ENCODE measurements around the gene PCDHGB7.

The PCDHGB7 gene

GRCh38 chr5:141419074-141419880 is 1.8 kb downstream of the PCDHGB7 start:
- Histone ChIP-seq H3K27me3 (peaks cover 100% of the 10 kb centered on the region), H3K27ac (no peak overlapping the region)
- no peak for TF ChIP-seq CTCF (IDR thresholded peaks at IDR 0.05)

GRCh38 chr5:141420855-141421488 is 3.5 kb downstream of the PCDHGB7 start, which contains the start of gene PCDHGA11:
Gene PCDHGA11 (plus strand): TSS chr5:141421051. CDS start chr5:141421228, 177 bp downstream.
- TF ChIP-seq CTCF (IDR thresholded peaks at IDR 0.05): peak; percentile 69
- H3K4me1 ChIP-seq (ENCODE audit: control insufficient read depth in 1 of 2, insufficient read depth in 1 of 2, low read depth in 1 of 2, low read length in 1 of 2): peaks cover 17% of the 10 kb centered on the region in 2 experiments
- no peaks in the 10 kb centered on the region for H3K36me3 ChIP-seq
- peak within 1 kb of the TSS; percentile 56 for H3K4me3 ChIP-seq (ENCODE audit: low read depth in 1 of 2, low read length in 1 of 2)
- H3K27ac ChIP-seq: no peak within 1 kb of the TSS
- peaks cover 8% of the 10 kb centered on the region for H3K9me3 ChIP-seq
- H3K27me3 ChIP-seq: peaks cover 100% of the 10 kb centered on the region

More at GRCh38 chr5:141419074-141419880, 1.8 kb downstream of the PCDHGB7 start:
- peaks cover 17% of the 10 kb centered on the region in 2 experiments for H3K4me1 ChIP-seq (ENCODE audit: control insufficient read depth in 1 of 2, insufficient read depth in 1 of 2, low read depth in 1 of 2, low read length in 1 of 2)
- no peak overlapping the region for H3K4me3 ChIP-seq (ENCODE audit: low read depth in 1 of 2, low read length in 1 of 2)
- H3K9me3 ChIP-seq: peaks cover 8% of the 10 kb centered on the region
- H3K36me3 ChIP-seq: no peaks in the 10 kb centered on the region

- no peak for TF ChIP-seq CTCF (IDR thresholded peaks at IDR 0.05)
- Histone ChIP-seq H3K9me3 (peaks cover 8% of the 10 kb centered on the region), H3K36me3 (no peaks in the 10 kb centered on the region), H3K4me1 (ENCODE audit: control insufficient read depth in 1 of 2, insufficient read depth in 1 of 2, low read depth in 1 of 2, low read length in 1 of 2) (peaks cover 17% of the 10 kb centered on the region in 2 experiments), H3K27me3 (peaks cover 100% of the 10 kb centered on the region), H3K4me3 (ENCODE audit: low read depth in 1 of 2, low read length in 1 of 2) (peak overlapping the region; percentile 56), H3K27ac (no peak overlapping the region)
Measured at GRCh38 chr5:141421489-141421855, 4.0 kb downstream of the PCDHGB7 start.

- TF ChIP-seq CTCF (IDR thresholded peaks at IDR 0.05): no peak
- H3K36me3 ChIP-seq: no peaks in the 10 kb centered on the region
- peaks cover 100% of the 10 kb centered on the region for H3K27me3 ChIP-seq
- H3K4me3 ChIP-seq (ENCODE audit: low read depth in 1 of 2, low read length in 1 of 2): no peak overlapping the region
- no peak overlapping the region for H3K27ac ChIP-seq
- peaks cover 11 to 12% of the 10 kb centered on the region in 2 experiments for H3K4me1 ChIP-seq (ENCODE audit: control insufficient read depth in 1 of 2, insufficient read depth in 1 of 2, low read depth in 1 of 2, low read length in 1 of 2)
- H3K9me3 ChIP-seq: peaks cover 8% of the 10 kb centered on the region
Measured at GRCh38 chr5:141422742-141423291, 5.3 kb downstream of the PCDHGB7 start.

- no peak overlapping the region for H3K27ac ChIP-seq
- H3K36me3 ChIP-seq: no peaks in the 10 kb centered on the region
- H3K4me1 ChIP-seq (ENCODE audit: control insufficient read depth in 1 of 2, insufficient read depth in 1 of 2, low read depth in 1 of 2, low read length in 1 of 2): peaks cover 11 to 13% of the 10 kb centered on the region in 2 experiments
- TF ChIP-seq CTCF (IDR thresholded peaks at IDR 0.05): no peak
- peaks cover 100% of the 10 kb centered on the region for H3K27me3 ChIP-seq
- no peak overlapping the region for H3K4me3 ChIP-seq (ENCODE audit: low read depth in 1 of 2, low read length in 1 of 2)
- H3K9me3 ChIP-seq: peaks cover 16% of the 10 kb centered on the region
Measured at GRCh38 chr5:141427783-141428426, 10.4 kb downstream of the PCDHGB7 start.

All from neutrophil (primary cell).